ENCODE measurements around the gene PDE8B. TPM values are rescaled to one million over a fixed set of nuclear protein-coding genes. Genes with fewer than 3 reads are reported as not detected.

PDE8B gene
- total and polyA plus RNA-seq, 9 donors: 2.0 to 4.9 (median 3.2) TPM

DNA sequence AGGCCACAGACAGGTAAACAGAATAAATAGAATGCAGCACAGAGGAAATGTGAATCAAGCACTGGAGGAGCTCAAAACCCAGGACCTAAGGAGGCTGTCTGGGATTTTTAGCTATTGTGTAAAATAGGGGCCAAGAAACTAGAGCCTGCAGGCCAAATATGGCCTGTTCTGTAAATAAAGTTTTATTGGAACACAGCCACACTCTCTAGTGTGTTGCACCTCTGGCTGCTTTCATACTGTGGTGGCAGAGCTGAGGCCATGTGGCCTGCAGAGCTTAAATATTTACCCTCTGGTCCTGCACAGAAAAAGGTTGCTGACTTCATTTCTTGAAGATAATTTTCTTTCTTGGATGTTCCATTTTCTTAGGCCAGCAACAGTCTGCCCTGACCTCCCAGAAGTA, 145.3 kb downstream of the PDE8B start:
- H3K36me3 ChIP-seq (ENCODE audit: control insufficient read depth, insufficient read depth, low read length): no peaks in the 10 kb centered on the region
- H3K27ac ChIP-seq (ENCODE audit: low read length): no peak overlapping the region
- no peak for DNase-seq
- H3K4me3 ChIP-seq (ENCODE audit: low read length): no peak overlapping the region
- no peaks in the 10 kb centered on the region for H3K4me1 ChIP-seq (ENCODE audit: control insufficient read depth, insufficient read depth, low read length)
- H3K27me3 ChIP-seq (ENCODE audit: control insufficient read depth, insufficient read depth, low read length): no peaks in the 10 kb centered on the region
- H3K9me3 ChIP-seq (replicated peaks; ENCODE audit: control insufficient read depth, low read depth, low read length): no peaks in the 10 kb centered on the region

GRCh38 chr5:77356740-77357139, 146.3 kb downstream of the PDE8B start:
- H3K9me3 ChIP-seq (replicated peaks; ENCODE audit: control insufficient read depth, low read depth, low read length): no peaks in the 10 kb centered on the region
- no peaks in the 10 kb centered on the region for H3K36me3 ChIP-seq (ENCODE audit: control insufficient read depth, insufficient read depth, low read length)
- no peak for DNase-seq
- H3K27ac ChIP-seq (ENCODE audit: low read length): no peak overlapping the region
- WGBS (ENCODE audit: insufficient coverage): no CpG with 5 or more reads among the region's 3 CpGs
- H3K27me3 ChIP-seq (ENCODE audit: control insufficient read depth, insufficient read depth, low read length): no peaks in the 10 kb centered on the region
- H3K4me3 ChIP-seq (ENCODE audit: low read length): no peak overlapping the region
- no peaks in the 10 kb centered on the region for H3K4me1 ChIP-seq (ENCODE audit: control insufficient read depth, insufficient read depth, low read length)

DNA sequence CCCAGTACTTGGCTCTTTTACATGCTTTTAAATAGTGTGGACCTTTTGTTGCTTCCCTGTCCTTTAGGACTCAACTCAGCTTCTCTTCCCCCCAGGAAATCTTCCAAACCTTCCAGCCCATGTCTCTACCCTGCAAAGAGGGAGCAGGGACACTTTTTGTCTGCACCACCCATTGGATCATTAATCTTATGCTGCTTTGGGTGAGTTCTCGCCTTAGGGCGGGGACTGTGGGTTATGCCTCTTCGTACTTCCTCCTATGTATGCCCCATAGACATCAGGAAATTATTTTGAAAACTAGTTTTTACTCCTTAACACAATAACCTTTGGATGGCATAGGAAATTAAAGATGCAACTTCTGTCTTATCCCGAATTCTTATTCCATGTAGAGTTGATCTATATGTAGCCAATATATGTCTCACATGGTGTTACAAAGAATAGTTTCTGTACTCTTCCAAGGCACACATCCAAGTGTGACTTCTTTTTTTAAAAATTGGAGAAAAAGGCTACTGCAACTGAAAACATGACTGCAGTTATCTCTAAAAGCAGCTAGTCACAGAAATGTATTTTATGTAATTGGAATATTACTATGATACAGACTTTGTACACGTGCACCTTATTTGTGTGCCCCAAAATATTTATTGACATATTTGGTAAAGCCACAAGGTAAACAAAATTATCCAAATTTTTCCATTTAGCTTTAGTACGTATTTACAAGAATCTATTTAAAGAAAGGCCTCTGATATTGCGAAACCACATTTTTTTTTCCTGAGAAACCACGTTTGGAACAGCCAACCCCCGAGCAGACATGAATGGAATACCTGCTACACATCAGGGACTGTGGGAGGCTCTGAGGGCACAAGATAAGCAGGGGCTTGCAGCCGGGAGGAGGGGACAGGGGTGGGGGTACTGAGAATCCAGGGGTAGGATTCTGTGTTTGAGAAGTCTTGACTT, 148.1 kb downstream of the PDE8B start:
- H3K36me3 ChIP-seq (ENCODE audit: control insufficient read depth, insufficient read depth, low read length): no peaks in the 10 kb centered on the region
- H3K4me1 ChIP-seq (ENCODE audit: control insufficient read depth, insufficient read depth, low read length): no peaks in the 10 kb centered on the region
- no peaks in the 10 kb centered on the region for H3K27me3 ChIP-seq (ENCODE audit: control insufficient read depth, insufficient read depth, low read length)
- H3K9me3 ChIP-seq (replicated peaks; ENCODE audit: control insufficient read depth, low read depth, low read length): no peaks in the 10 kb centered on the region
- 83% methylated on average over 1 of the region's 10 CpGs for WGBS (ENCODE audit: insufficient coverage)
- H3K4me3 ChIP-seq (ENCODE audit: low read length): no peak overlapping the region
- DNase-seq: no peak
- H3K27ac ChIP-seq (ENCODE audit: low read length): no peak overlapping the region

GRCh38 chr5:77359231-77359630, 148.8 kb downstream of the PDE8B start:
- Histone ChIP-seq H3K4me1 (ENCODE audit: control insufficient read depth, insufficient read depth, low read length) (no peaks in the 10 kb centered on the region), H3K27me3 (ENCODE audit: control insufficient read depth, insufficient read depth, low read length) (no peaks in the 10 kb centered on the region), H3K27ac (ENCODE audit: low read length) (no peak overlapping the region), H3K9me3 (replicated peaks; ENCODE audit: control insufficient read depth, low read depth, low read length) (no peaks in the 10 kb centered on the region), H3K36me3 (ENCODE audit: control insufficient read depth, insufficient read depth, low read length) (no peaks in the 10 kb centered on the region), H3K4me3 (ENCODE audit: low read length) (no peak overlapping the region)
- WGBS (ENCODE audit: insufficient coverage): 92% methylated on average over 2 of the region's 6 CpGs
- DNase-seq: no peak

- Histone ChIP-seq H3K4me3 (ENCODE audit: low read length) (no peak overlapping the region), H3K36me3 (ENCODE audit: control insufficient read depth, insufficient read depth, low read length) (no peaks in the 10 kb centered on the region), H3K27ac (ENCODE audit: low read length) (no peak overlapping the region), H3K27me3 (ENCODE audit: control insufficient read depth, insufficient read depth, low read length) (no peaks in the 10 kb centered on the region), H3K9me3 (replicated peaks; ENCODE audit: control insufficient read depth, low read depth, low read length) (no peaks in the 10 kb centered on the region), H3K4me1 (ENCODE audit: control insufficient read depth, insufficient read depth, low read length) (no peaks in the 10 kb centered on the region)
- DNase-seq: no peak
These were observed 149.9 kb downstream of the PDE8B start for GRCh38 chr5:77360381-77360780.

DNA sequence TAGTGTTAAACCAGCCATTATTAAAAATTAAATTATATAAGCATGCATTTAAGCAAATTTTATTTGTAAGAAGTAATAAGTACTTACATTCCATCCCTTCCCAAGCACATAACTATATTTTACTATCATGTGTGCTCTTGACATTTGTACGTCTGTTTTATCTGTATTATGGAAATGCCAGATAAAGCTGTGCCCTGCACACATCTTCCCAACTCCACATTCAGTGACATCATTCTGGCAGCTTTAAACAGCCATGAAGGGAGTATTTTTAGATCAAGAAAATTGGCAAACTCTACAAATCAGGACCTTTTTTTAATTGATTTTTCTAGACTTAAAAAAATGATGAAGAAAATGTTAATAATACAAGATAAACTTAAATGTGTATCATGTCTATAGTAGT, 150.5 kb downstream of the PDE8B start:
- H3K4me1 ChIP-seq (ENCODE audit: control insufficient read depth, insufficient read depth, low read length): no peaks in the 10 kb centered on the region
- no peaks in the 10 kb centered on the region for H3K9me3 ChIP-seq (replicated peaks; ENCODE audit: control insufficient read depth, low read depth, low read length)
- H3K36me3 ChIP-seq (ENCODE audit: control insufficient read depth, insufficient read depth, low read length): no peaks in the 10 kb centered on the region
- H3K27me3 ChIP-seq (ENCODE audit: control insufficient read depth, insufficient read depth, low read length): no peaks in the 10 kb centered on the region
- DNase-seq: no peak
- H3K4me3 ChIP-seq (ENCODE audit: low read length): no peak overlapping the region
- H3K27ac ChIP-seq (ENCODE audit: low read length): no peak overlapping the region
- no CpG with 5 or more reads among the region's 1 CpG for WGBS (ENCODE audit: insufficient coverage)

DNA sequence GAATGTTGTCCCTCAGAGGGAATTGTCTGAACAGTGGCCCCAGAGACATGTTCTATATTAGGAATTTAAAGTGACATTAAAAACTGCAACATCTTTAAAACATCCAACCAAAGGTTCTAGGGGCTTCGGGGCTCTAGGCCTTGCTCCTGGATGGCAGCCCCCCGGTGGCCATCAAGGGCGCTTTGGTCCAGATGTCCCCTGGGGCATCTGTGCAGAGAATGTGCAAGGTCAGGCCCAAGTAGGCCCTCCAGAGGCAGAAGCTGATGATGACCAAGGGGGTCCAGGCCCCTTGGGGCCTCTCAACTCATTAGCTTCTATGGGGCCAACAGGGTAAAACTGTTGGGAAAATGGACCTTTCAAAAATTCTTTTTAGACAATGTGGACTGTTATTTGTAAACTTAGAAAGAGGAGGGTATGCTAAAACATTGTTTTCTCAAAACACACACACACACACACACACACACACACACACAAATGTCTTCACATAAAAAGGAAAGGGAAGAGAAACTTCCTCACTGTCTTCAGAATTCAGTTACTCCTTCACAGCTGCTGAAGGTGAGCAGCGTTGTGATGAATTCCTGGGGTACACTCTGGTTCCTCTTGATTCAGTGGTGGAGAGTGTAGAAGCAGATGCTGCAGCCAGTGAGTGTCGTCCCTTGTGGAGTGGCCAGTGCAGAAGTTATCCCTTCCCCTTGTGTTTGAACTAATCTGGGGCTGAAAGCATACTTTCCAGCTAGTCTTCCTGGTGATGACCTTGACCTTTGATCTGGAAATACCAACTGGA, 156.4 kb downstream of the PDE8B start:
- Histone ChIP-seq H3K4me1 (ENCODE audit: control insufficient read depth, insufficient read depth, low read length) (no peaks in the 10 kb centered on the region), H3K36me3 (ENCODE audit: control insufficient read depth, insufficient read depth, low read length) (no peaks in the 10 kb centered on the region), H3K9me3 (replicated peaks; ENCODE audit: control insufficient read depth, low read depth, low read length) (no peaks in the 10 kb centered on the region), H3K27ac (ENCODE audit: low read length) (no peak overlapping the region), H3K4me3 (ENCODE audit: low read length) (no peak overlapping the region), H3K27me3 (ENCODE audit: control insufficient read depth, insufficient read depth, low read length) (no peaks in the 10 kb centered on the region)
- no peak for DNase-seq
- WGBS (ENCODE audit: insufficient coverage): 87% methylated on average over 3 of the region's 5 CpGs

DNA sequence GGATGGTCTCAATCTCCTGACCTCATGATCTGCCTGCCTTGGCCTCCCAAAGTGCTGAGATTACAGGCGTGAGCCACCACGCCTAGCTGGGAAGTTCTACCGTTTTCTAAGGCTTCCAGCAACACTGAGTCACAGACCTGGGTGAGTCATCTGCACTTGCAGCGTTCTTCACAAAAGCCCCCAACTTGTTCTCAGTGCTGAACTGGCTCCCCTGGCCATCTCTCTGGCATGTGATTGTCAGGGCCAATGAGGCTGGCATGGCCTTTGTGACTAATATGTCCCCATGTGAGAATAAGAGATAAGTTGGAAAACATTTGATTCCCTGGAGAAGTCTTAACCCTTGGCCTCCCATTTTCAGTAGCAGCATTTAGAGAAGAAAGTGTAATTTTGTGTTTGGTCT, 157.3 kb downstream of the PDE8B start:
- Histone ChIP-seq H3K4me1 (ENCODE audit: control insufficient read depth, insufficient read depth, low read length) (no peaks in the 10 kb centered on the region), H3K9me3 (replicated peaks; ENCODE audit: control insufficient read depth, low read depth, low read length) (no peaks in the 10 kb centered on the region), H3K27me3 (ENCODE audit: control insufficient read depth, insufficient read depth, low read length) (no peaks in the 10 kb centered on the region), H3K4me3 (ENCODE audit: low read length) (no peak overlapping the region), H3K27ac (ENCODE audit: low read length) (no peak overlapping the region), H3K36me3 (ENCODE audit: control insufficient read depth, insufficient read depth, low read length) (no peaks in the 10 kb centered on the region)
- 87% methylated on average over 4 of the region's 4 CpGs for WGBS (ENCODE audit: insufficient coverage)
- DNase-seq: no peak

- H3K27ac ChIP-seq (ENCODE audit: low read length): no peak overlapping the region
- no peak for DNase-seq
- no peaks in the 10 kb centered on the region for H3K4me1 ChIP-seq (ENCODE audit: control insufficient read depth, insufficient read depth, low read length)
- WGBS (ENCODE audit: insufficient coverage): 72% methylated on average over 4 of the region's 5 CpGs
- no peaks in the 10 kb centered on the region for H3K9me3 ChIP-seq (replicated peaks; ENCODE audit: control insufficient read depth, low read depth, low read length)
- no peak overlapping the region for H3K4me3 ChIP-seq (ENCODE audit: low read length)
- no peaks in the 10 kb centered on the region for H3K36me3 ChIP-seq (ENCODE audit: control insufficient read depth, insufficient read depth, low read length)
- no peaks in the 10 kb centered on the region for H3K27me3 ChIP-seq (ENCODE audit: control insufficient read depth, insufficient read depth, low read length)
These were observed 157.9 kb downstream of the PDE8B start for GRCh38 chr5:77368367-77368766.

GRCh38 chr5:77369566-77369965, 159.1 kb downstream of the PDE8B start:
- no peak for DNase-seq
- no peaks in the 10 kb centered on the region for H3K27me3 ChIP-seq (ENCODE audit: control insufficient read depth, insufficient read depth, low read length)
- no peaks in the 10 kb centered on the region for H3K9me3 ChIP-seq (replicated peaks; ENCODE audit: control insufficient read depth, low read depth, low read length)
- H3K4me3 ChIP-seq (ENCODE audit: low read length): no peak overlapping the region
- H3K27ac ChIP-seq (ENCODE audit: low read length): no peak overlapping the region
- no peaks in the 10 kb centered on the region for H3K36me3 ChIP-seq (ENCODE audit: control insufficient read depth, insufficient read depth, low read length)
- 100% methylated on average over 1 of the region's 2 CpGs for WGBS (ENCODE audit: insufficient coverage)
- no peaks in the 10 kb centered on the region for H3K4me1 ChIP-seq (ENCODE audit: control insufficient read depth, insufficient read depth, low read length)
